NAMALWA (cell line): Measurements from ENCODE around the gene CPN1.
"Not testable (repeated sequence)": the region's sequence is repeated elsewhere in the genome, so short reads cannot be mapped to it uniquely, and the experiment has no call there.

Experiments used
- DNase-seq: peaks from one replicate; pipeline ENCODE4 v3.0.0-alpha.2; 2015; ENCODE audit warnings: low spot score

The CPN1 gene

GRCh38 chr10:100081075-100082001, at the start of gene CPN1:
Gene CPN1 (minus strand): TSS chr10:100081869. CDS start chr10:100081625, 244 bp downstream.
- no peak for DNase-seq

GRCh38 chr10:100130831-100131230, 49.2 kb upstream of the CPN1 start:
- no peak for DNase-seq

- no peak for DNase-seq
These were observed 47.8 kb upstream of the CPN1 start for GRCh38 chr10:100129424-100129823.

- DNase-seq = no peak
These were observed 47.3 kb upstream of the CPN1 start for GRCh38 chr10:100128951-100129350.

GRCh38 chr10:100125335-100125734, 43.7 kb upstream of the CPN1 start:
- not testable (repeated sequence) for DNase-seq

GRCh38 chr10:100124097-100124496, 42.4 kb upstream of the CPN1 start:
- no peak for DNase-seq

- no peak for DNase-seq
These were observed 41.1 kb upstream of the CPN1 start for GRCh38 chr10:100122780-100123179.

GRCh38 chr10:100120550-100120949, 38.9 kb upstream of the CPN1 start:
- no peak for DNase-seq

- DNase-seq = no peak
These were observed 38.1 kb upstream of the CPN1 start for GRCh38 chr10:100119726-100120125.

- no peak for DNase-seq
These were observed 33.5 kb upstream of the CPN1 start for GRCh38 chr10:100114976-100115770.

GRCh38 chr10:100114460-100114859, 32.8 kb upstream of the CPN1 start:
- DNase-seq = no peak

- peak; percentile 60 for DNase-seq
These were observed 28.0 kb upstream of the CPN1 start for GRCh38 chr10:100109670-100110069.

- no peak for DNase-seq
These were observed 25.2 kb upstream of the CPN1 start for GRCh38 chr10:100106865-100107264.

- DNase-seq = no peak
These were observed 22.6 kb upstream of the CPN1 start for GRCh38 chr10:100104300-100104699.

GRCh38 chr10:100103581-100103980, 21.9 kb upstream of the CPN1 start:
- no peak for DNase-seq

GRCh38 chr10:100101192-100102076, 19.8 kb upstream of the CPN1 start:
- no peak for DNase-seq

- DNase-seq = peak; percentile 16
These were observed 19.0 kb upstream of the CPN1 start for GRCh38 chr10:100100651-100101184.

- DNase-seq = no peak
These were observed 7.6 kb upstream of the CPN1 start for GRCh38 chr10:100089241-100089640.

GRCh38 chr10:100086708-100087107, 5.0 kb upstream of the CPN1 start:
- DNase-seq = not testable (repeated sequence)

- DNase-seq = no peak
These were observed 3.9 kb upstream of the CPN1 start for GRCh38 chr10:100085596-100085995.

- no peak for DNase-seq
These were observed 2.0 kb upstream of the CPN1 start for GRCh38 chr10:100083623-100084022.

GRCh38 chr10:100082276-100082675, 607 bp upstream of the CPN1 start:
- not testable (repeated sequence) for DNase-seq
